LHCN-M2 (cell line): ENCODE results near the gene FSCN2. TPM values are rescaled to one million over a fixed set of nuclear protein-coding genes. Genes with fewer than 3 reads are reported as not detected.

Experiments used
- DNase-seq: peaks from one replicate; pipeline ENCODE4 v3.0.0-alpha.2; 2012; ENCODE audit warnings: low read depth
- polyA plus RNA-seq: library from polyadenylated mRNA; unstranded; fragments of >200 nt; gene quantifications from one replicate; pipeline ENCODE4 v1.2.1, GENCODE V29; 2012; ENCODE audit warnings: missing spikeins
- total RNA-seq: library from RNA; depleted of rRNA; stranded (reverse); fragments of >200 nt; gene quantifications from 2 replicates; pipeline ENCODE4 v1.2.3, GENCODE V29; 2014; rRNA removed

Gene FSCN2, protein sequence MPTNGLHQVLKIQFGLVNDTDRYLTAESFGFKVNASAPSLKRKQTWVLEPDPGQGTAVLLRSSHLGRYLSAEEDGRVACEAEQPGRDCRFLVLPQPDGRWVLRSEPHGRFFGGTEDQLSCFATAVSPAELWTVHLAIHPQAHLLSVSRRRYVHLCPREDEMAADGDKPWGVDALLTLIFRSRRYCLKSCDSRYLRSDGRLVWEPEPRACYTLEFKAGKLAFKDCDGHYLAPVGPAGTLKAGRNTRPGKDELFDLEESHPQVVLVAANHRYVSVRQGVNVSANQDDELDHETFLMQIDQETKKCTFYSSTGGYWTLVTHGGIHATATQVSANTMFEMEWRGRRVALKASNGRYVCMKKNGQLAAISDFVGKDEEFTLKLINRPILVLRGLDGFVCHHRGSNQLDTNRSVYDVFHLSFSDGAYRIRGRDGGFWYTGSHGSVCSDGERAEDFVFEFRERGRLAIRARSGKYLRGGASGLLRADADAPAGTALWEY
- 0.26 and 0.29 TPM in 2 replicates for total RNA-seq
- 0.70 TPM for polyA plus RNA-seq

DNA sequence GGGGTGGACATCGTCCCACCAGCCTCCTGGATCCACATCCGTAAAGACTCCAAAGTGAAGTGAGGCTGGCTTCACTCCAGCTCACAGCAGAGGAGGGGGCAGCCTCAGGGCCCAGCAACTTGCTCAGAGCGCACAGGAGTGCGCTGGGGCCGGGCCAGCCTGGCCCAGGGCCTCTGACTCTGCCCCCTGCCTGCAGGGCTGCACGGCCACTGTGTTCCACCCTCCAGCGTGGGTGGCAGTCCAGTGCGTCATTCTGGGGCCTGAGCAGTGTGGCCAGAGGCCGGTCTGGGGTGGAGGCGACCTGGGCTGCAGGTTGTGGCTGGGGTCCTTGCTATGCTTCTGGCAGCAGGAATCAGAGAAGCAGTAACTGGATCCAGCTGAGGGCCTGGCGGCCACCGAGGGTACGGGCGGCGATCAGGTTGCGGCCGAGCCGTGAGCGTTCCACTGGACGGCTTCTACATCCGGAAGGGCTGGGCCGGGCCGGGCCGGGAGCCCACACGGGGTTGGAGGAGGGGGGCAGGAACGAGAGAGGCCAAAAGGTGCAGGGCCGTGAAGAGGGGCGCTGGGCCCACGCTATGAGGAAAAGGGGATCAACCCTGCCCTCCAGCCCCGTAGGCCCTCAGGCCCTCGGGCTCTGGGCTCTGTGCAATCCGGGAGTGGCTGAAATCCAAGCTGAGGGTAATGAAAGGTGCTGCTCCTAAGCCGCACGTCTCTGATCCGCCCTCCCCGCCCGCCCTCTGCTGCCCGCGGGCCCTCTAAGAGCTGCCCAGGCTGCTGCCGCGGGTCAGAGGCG, at the start of gene FSCN2:
Gene FSCN2, plus strand, starts transcription at position 787 of the 793 bp plus-strand sequence. CDS start 155 bp downstream, outside the sequence.
- no peak for DNase-seq

DNA sequence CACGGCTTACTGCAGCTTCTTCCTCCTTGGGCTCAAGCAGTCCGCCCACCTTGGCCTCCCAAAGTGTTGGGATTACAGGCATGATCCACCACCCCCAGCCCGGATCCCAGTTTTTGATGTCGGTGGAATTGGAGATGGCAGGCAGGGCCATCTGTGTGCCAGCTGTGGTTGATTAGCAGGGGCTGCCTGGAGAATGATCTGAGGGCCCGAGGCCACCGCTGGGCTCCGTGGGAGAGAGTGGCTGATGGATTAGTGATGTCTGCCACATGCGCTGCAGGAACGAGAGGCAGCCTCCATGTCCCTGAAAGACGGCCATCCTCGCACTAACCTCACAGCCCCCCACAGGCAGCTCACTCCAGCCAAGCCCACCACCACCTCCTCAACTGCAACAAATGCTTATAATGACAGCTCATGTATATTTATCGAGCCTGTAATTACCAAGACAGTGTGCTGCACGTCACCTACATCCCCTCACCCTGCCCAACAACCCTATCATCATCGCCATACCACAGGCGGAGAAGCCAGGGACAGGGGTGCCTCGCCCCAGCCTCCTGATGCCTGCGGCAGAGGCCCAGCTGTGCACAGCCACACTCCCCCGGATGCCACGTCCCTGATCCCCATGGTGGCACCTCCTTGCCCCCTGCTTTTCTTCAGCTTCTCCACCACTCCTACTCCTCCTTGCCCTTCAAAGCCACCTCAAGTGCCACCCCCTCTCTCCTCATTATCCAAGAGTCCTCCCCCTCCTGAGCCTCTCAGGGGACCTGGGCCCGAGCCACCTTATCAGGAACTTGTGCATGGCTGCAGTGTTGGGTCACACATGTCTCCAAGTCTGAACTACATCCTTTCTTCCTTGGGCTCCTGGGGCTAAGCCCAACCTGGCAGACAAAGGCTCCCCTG, 48.8 kb upstream of the FSCN2 start:
- DNase-seq: no peak

DNA sequence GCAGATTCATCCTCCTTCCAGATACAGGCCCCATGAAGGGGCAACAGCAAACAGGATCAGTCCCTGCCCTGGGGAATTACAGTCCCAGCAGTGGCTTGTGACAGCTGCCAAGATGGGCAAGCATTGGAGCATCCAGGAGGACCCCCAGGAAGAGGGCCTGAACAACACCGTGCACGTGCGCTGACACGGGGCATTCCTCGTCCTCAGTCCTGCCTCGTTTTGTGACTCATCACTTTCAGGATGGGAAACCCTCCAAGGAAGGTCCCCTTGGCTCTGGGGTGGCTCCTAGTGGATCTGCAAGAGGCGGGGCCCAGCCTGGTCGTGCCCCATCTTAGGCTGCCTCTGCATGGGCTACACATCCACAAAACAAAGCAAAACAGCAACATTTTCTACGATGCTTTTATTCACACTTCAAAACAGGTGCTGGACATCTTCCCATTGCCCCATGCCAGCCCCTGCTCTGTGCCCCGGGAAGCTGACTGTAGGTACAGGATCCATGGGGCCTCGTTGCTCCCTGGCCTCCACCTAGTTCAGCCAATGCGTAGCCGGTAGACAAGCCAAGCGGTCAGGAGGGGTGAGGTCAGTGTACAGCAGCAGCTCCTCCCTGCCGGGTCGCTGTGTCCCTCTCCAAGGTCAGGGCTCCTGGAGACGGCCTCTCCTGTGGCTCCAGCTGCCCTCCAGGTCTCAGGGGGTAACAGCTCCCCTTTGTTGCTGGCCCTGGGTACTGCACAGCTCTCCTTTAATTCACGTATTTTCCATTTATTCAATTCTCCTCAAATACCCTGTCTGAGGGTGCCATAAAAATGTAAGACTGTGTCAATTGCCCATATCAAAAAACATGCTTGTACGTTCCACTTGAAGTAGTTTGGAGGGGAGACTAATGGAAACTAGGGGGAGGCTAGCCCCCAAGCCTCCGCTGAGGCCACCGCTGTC, 47.8 kb upstream of the FSCN2 start:
- DNase-seq: peak; percentile 57

DNA sequence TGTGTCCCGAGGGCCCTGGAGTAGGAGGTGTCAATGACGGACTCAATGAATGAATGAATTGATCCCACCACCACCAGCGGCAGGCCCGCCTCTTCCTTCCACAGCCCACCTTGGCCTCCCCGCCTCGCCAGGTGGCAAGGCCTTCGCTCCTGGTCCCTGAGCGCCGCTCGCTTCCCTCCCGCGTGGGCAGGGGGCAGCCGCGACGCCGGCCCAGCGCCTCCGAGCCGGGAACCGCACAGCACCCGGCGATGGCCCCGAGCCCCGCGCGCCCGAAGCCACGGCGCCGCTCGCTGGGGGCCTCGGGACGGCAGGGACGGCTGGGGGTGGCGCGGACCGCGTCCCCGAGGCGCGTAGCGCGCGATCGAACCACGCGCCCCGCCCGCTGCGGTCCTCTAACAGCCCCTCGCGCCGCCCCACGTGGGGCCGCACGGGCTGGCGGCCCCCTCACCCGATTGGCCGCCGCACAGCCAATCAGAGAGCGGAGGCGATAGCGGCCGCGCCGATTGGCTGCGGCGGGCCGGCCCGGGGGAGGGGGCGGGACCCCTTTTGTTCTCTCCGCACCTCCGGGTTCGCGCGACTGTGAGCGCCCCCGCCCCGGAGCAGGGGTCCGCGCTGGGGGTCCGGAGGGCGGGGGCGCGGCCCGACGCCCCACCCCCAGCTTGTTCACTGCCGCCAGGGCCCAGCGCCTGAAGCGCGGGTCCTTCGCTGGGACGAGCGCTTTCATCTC, 46.9 kb upstream of the FSCN2 start:
- peak; percentile 30 for DNase-seq

DNA sequence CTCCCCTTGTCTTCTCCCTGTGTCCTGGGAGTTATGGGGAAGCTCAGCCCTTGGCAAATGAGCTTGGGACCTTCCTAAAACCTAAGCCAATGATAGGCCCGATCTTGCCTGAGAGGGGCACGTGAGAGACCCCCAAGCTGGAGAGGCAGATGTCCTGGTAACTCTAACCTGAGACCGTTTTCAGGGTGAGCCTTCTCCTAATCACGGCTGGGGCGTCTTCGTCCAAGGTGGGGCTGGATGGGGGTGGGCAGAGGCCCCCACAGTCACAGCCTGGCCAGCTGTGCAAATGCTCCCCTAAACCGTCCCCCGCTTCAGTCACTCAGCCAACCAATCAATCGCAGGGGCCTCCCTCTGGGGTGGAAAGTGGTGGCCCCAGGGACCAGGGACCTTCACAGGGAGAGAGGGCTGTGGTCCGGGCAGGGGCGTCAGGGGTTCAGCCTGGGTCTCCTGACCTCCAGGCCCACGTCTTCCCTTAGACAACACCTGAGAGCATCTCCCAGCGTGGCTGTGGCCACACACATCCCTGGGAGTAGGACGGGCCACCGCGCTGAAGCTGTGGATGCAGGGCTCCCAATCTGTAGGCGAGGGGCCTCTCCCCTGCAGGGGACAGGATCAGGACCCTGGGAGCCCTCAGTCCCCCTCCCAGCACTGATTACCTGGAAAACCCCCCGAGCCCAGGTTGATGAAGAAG, 46.2 kb upstream of the FSCN2 start:
- DNase-seq: no peak

DNA sequence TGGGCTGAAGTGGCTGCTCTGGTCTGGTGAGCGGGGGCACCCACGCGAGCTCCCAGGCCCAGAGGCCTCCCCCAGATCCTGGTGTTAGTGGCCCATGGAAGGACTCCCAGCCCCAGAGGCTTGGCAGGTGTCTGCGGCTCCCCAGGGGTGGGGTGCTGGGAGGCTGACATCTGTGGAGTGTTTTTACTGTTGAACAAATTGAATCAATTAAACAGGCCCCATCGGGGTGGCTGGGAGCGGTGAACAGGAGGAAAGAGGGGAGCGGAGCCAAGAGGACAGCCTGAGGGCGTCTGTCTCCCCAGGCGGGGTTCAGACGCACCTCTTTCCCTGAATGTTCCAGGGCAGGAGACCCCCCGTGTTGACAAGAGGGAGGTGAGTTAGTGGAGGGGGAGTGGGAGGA, 45.5 kb upstream of the FSCN2 start:
- DNase-seq: no peak

DNA sequence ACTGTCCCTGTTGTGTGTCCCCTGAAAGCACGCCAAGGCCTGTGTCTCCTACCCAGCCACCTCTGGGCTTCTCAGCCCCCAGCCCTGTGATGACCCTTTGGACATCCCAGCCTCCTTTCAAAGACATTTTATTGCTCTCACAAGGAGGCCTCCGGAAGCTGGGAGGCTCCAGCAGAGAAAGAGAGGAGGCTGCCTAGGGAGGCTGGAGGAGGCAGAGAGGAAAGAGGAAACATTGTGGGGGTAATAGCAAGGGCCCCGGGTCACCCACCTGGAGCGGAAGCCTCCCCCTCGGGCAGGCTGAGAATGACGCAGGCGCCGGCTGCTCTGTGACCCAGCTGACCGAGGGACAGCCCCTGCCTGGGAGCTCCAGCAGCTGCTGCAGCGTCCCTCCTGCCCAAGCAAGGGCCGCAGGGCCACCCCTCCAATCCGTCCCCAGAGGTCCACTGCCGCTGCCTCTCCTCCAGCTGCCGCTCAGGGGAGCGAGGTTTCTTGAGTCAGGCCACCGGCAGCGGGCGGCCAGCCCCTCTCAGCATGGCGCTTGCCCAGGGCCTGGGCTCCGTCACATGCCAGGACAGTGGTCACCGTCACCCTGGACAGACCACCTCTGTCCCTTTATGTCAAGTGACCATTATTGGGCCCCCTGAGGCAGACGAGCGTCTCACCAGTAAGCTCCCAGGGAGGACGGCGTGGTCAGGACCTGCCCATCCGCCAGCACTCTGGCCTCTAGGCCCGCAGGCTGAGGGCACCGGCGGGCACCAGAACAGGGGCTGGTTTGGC, 44.9 kb upstream of the FSCN2 start:
- DNase-seq: no peak

DNA sequence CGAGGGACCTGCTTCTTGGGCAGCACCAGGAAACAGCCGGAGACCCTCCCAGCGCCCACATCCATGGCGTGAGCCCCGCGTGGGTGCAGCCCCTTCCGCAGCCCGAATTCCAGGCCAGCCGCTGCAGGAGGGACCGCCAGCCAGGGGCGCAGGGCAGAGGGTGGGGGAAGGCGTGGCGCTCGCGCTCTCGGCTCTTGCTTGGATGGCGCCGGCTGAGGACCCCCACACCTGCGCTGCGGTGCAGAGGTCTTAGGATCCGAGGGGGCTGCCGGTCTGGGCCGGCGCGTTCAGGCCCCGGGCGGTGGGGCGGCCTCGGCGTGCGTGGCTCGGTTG, 44.3 kb upstream of the FSCN2 start:
- DNase-seq: no peak

DNA sequence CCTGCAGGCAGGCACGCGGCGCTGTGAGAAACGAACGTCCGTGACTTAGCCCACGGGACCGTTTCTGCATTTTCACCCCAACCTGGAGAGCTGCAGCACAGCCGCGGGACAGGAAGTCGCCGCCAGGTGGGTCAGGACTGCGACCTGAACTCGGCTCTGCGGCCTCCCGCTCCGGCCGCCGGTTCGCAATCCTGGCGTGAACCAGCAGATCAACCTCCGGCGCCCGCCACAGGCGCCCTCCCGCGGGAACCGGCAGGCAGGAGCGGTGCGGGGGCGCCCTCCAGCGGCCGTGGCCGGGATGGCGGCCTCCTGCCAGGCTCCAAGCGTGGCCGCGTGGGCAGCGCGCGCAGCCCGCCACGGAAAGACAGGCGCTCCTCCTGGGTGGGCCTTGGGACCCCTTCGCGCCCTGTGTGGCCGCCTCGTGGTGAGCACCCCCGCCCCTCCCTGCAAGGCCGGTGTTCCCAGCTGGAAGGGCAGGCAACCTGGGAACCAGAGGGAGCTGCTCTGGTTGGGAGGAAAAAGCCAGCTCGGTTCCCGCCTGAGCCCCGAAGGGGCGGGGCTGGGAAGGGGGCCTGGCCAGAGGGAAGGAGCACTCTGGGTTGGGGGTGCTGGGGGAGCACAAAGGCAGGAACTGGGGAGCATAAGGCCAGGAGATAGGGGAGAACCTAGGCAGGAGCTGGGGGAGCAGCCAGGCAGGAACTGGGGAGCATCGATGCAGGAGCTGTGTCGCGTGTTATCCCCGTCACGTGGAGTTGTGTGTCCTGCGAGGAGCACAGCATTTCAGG, 43.8 kb upstream of the FSCN2 start:
- peak; percentile 62 for DNase-seq

DNA sequence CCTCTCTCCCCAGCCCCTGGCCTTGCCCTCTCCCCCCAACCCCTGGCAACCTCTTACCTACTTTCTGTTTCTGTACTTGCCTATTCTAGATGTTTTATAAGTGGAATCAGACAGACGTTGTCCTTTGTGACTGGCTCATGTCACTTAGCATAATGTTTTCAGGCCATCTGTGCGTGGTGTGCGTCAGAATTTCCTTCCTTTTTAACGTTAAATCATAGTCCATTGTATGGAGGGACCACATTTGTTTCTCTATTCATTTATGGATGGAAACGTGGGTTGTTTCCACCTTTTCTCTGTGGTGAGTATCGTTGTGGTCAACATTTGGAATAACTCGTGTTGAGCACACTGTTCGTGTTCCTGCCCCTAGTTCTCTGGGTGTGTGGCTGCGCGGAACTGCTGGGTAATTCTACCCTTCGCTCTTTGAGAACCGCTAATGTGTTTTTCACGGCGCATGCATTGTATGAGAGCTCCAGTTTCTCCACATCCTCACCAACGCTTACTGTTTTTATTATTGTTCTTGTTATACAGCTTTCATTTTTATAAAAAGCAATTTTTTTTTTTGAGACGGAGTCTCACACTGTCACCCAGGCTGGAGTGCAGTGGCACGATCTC, 41.9 kb upstream of the FSCN2 start:
- DNase-seq: no peak

DNA sequence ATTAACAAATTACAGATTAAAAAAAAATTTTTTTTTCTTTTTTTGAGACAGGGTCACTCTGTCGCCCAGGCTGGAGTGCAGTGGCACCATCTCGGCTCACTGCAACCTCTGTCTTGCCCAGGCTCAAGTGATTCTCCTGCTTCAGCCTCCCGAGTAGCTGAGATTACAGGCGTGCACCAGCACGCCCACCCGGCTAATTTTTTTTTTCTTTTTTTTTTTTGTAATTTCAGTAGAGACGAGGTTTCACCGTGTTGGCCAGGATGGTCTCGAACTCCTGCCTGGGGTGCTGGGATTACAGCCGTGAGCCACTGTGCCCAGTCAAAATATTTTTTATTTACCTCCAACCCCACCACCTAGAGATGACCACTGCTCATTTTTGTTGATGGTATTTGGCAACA, 41.1 kb upstream of the FSCN2 start:
- DNase-seq: no peak

DNA sequence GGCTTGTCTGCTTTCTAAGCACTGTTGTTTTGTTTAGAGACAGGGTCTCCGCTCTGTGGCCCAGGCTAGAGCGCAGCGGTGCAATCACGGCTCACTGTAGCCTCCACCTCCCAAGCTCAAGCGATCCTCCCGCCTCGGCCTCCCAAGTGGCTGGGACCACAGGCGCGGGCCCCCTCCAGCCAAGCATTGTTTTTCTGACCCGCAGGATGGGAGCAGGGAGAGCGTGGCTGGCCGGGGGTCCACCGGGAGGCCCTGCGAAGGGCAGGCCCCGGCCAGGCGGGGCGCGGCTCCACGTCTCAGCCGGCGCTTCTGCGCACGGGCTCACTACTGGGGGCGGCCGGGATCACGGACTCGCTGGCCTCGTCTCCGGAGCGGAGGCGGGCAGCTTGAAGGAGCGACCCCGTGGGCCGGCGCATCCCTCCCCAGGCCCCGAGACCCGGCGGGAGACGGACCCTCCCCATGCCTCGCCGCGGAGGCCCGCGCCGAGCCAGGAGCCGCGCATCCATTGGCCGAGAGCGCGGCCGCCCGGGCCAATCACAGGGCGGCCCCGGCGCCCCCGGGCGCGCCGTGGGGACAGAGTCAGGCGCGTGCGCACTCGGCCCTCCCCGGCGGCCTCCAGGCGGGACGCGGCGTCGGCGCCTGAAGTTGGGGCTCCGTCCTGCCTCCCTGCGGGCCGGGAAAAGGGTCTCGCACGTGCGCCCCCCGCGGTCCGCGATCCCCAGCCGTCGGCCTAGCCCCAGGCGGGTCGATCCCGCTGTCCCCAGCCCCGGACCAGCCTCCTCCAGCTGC, 40.5 kb upstream of the FSCN2 start:
- peak; percentile 59 for DNase-seq

DNA sequence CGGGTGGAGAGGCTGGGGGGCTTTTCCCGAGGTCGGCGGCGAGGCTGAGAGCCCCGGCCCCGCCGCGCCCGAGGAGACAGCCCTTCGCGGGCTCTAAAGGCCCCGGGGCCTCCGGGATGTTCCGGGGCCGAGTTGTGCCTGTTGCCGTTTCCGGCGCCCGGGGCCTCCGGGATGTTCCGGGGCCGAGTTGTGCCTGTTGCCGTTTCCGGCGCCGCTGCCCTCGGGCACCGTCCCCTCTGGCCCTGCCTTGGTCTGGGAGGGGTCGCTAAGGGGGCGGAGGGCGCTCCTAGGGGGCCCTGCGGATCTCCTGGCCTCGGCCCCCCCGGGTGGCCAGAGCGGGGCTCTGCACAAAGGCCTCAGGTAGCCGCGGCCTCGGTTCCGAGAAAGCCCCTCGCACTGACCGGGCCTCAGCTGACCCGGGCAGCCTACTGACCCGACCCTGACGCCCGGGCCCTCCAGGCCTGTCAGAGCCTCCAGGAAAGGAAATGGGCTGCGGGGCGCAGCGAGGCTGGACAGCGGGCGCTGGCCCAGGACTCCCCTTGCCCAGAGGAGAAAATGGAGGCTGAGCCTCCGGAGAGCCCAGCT, 39.8 kb upstream of the FSCN2 start:
- DNase-seq: no peak

DNA sequence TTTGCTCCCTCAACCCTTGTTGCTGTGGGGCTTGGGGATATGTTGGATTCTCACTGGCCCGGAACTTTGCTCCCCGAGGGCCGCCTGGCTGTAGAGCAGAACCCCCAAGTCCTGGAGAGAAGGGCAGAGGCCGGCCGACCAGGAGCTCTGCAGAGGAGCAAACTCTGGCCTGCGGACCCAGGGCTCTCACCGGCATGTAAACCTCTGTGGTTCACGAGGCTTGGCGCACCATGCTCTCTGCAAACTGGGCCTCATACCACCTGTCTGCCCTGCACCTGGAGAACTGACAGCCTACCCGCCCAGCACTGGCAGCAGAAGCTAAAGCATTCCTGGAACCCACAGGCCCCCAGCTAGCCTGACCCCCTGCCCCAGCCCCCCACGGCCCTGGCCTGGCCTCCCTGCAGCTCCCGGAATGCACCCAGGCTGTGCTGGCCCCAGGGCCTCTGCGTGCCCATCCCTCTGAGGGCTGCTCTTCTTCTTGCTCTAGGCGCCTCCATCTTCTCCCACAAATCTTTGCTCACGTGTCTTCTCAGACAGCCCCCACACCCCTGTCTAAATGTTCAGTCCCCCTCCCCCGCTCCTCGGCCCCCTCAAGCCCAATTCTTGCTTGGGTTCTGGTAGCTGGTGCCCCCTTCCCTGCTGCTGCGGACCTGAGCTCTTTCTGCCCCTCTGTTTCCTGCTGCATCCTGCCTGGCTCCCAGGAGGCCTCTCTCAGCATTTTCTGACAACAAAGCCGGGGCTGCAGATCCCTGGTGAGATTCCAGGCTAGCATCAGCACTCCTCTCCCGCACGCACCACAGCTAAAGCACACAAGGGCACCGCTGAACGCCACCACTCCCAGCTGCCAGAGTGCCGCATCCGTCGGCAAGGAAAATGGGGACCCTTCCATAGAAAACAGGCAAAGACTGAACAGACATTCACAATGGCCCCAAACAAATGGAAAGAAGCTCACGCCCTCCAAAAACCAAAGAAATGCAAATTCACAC, 38.9 kb upstream of the FSCN2 start:
- DNase-seq: no peak
